Activated CD8-positive, alpha-beta memory T cell treated with anti-CD3 and anti-CD28 coated beads, Interleukin-2, amount 50 U/mL, for 24 hours (primary cell): Measurements from ENCODE around the gene NEGR1.
"Not testable (repeated sequence)": the region's sequence is repeated elsewhere in the genome, so short reads cannot be mapped to it uniquely, and the experiment has no call there.

Source experiments
- DNase-seq: peaks from one replicate; pipeline ENCODE4 v3.0.0-alpha.2; 2020; ENCODE audit errors: extremely low read depth

Gene NEGR1

DNA sequence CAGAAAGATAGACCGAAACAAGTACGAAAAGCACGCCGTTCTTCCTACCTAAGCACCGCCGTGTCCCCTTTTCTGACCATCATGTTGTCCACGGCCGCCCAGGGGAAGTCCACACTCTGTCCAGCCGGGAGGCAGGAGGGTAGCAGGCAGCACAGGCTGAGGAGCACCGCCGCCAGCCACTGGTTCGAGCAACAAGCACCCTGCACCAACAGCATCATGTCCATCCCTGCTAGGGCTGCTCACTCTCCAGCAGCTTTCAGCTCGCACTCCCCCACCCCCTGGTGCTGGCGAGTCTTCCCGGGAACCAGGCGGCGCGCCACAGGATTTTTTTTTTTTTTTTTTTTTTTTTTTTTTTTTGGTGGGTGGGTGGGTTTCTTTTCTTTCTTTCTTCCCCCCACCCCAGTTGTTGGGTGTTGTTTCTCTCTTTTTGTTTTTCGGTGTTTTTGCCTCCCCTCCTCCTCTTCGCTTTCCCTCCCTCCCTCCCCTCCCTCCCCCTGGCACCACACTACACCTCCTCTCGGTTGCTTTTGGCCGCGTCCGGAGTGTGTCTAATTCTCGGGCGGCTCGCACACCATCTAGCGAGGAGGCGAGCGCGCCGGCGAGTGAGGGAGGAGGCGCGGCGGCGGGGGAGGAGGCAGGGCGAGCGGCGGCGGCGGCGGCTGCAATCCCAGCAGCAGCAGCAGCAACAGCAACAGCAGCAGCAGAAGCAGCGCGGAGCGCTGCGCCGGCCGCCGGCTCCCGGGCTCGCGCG is at the start of gene NEGR1:
Gene NEGR1 (minus strand): TSS at position 269 of the 751 bp plus-strand sequence.
- no peak for DNase-seq

GRCh38 chr1:72326494-72326893 is 44.2 kb upstream of the NEGR1 start:
- no peak for DNase-seq

DNA sequence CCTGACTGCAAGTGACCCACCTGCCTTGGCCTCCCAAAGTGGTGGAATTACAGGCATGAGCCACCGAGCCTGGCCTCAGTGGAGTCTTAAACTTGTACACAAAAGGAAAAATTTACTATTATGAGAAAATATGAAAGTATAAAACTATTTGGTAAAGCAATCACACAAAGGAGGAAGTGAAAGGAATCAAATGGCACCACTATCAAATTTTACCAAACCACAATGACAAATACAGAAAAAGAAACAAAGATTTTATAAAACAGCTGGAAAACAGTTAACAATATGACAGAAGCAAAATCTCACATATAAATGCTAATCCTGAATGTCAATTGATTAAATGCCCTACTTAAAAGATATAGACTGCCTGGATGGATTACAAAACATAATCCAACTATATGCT is 42.1 kb upstream of the NEGR1 start:
- DNase-seq: no peak

GRCh38 chr1:72322910-72323309 is 40.6 kb upstream of the NEGR1 start:
- DNase-seq: no peak

GRCh38 chr1:72296501-72296900 is 14.2 kb upstream of the NEGR1 start:
- DNase-seq: no peak

GRCh38 chr1:72288886-72289285 is 6.5 kb upstream of the NEGR1 start:
- no peak for DNase-seq

DNA sequence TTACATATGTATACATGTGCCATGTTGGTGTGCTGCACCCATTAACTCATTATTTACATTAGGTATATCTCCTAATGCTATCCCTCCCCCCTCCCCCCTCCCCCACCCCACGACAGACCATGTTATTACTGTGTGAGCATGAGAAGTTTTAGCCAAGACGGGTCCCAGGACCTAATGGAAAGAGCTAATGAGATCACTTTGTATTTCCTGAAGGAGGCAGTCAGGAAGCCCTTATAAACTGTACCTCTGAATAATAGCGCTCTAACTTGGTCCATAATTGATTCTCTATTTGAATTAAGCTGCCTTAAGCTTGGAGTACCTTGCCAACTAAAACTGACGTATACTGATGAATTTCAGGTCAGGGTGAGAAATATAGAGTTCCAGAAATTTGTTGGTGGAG is 4.1 kb upstream of the NEGR1 start:
- no peak for DNase-seq

DNA sequence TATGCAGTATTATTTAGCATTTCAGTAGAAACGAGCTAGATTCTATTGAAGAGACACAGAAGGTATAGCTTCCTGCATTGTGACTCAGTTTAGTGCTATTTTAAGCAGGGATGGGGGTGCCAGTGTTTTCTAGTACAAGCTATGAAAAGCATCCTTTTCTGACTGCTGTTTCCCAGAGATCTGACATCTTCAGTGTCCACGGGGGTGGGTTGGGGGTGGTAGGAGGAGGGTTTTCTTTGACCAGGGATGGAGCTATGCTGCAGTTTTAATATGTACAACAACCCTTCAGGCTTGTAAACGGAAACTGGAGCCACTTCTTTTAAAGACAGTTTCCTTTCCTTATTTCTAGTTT is 2.7 kb upstream of the NEGR1 start:
- DNase-seq: no peak

DNA sequence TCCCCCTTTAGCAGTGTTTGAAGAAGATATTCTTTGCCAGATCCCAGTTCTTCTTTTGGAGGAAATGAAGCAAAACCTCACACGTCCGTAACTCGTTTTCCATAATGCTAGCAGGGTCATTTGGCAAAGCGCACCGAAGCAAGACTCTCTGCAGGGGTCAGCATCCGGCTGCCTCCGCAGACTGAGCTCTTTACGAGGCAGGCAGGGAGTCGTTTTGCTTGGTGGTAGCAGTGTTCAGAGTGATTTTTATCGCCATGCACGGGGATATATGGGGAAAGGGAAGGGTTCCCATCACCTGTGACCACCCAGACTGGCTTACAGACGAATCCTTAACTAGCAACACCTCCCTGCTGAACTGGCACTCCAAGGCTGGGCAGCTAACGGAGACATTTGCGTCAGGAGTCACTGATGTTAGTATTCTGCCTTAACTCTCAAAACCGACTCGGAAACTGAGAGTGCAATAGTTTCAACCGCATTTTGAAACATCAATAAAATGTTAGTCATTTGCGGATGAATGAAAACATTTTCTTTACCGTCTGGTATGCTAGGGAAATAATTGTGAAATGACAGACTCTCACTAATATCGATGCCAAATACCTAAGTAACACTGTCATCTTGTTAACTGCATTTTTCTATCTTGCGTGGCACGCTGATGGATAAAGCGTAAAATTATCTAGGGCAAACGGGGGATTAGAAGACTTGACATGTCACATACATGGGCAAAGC is 2.2 kb upstream of the NEGR1 start:
- no peak for DNase-seq

- DNase-seq: no peak
Measured at GRCh38 chr1:72284084-72284347, 1.7 kb upstream of the NEGR1 start.

- no peak for DNase-seq
Measured at GRCh38 chr1:72283307-72284083, 1.2 kb upstream of the NEGR1 start.

DNA sequence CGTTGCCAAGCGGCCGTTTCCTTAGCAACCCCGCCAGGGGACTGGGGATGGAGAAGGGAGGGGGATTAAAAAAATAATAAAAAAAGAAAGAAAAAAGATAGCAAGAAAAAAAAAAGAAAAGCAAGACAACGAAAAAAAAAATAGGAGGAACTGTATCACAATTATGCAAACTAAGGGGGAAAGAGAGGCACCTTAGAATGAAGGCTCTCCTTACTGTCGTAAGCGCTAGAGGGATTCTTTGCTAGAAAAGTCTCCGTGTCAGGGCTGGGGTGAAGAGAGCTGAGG is 625 bp upstream of the NEGR1 start:
- no peak for DNase-seq

DNA sequence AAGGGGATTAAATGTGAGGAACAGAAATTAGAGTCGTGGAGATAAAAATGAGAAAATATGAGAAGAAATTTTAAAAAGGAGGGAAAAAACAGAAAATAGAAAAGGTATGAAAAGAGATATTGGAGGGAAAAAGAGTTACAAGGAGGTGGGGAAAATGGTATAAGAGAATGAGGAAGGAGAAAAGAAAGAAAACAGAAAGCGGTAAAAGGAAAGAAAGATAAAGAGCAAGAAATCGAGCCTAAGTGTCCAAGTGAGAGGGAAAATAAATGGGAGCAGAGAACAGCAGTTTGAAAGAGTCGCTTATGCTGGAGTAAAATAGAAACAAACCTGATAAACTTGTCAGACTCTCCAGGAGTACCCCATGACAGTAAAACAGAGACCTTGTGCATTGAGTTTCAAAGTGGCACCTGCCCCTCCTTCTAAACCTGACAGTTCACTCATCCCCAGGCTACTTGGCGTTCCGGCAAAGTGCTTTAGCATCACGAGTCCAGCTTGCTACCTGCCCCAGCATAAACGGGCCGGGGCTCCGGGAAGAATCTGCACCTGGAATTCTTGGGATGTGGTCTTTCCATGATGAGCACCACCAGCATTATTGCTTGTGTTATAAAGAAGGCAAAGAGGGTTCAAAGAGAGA is 585 bp downstream of the NEGR1 start:
- DNase-seq: no peak

- no peak for DNase-seq
Measured at GRCh38 chr1:72281144-72281543, 1.2 kb downstream of the NEGR1 start.

DNA sequence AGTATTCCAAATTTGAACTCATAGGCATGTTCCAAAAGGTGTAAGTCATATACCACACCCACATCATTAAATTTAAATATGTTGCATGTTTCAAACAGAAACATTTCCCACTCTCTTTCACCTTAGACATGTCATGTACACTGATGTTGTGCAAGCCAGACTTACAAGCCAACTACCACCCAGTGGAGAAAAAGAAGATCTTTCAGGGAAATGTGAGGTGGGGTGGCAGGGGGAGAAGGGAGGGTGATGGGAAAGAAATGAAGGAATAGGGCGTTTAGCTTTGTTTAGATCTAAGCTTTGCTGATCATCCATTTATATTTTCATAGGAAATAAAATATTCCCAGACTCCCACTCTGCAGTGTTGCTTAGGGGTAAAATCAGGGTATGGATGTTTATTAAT is 1.6 kb downstream of the NEGR1 start:
- no peak for DNase-seq

GRCh38 chr1:72280131-72280530 is 2.2 kb downstream of the NEGR1 start:
- DNase-seq: no peak

DNA sequence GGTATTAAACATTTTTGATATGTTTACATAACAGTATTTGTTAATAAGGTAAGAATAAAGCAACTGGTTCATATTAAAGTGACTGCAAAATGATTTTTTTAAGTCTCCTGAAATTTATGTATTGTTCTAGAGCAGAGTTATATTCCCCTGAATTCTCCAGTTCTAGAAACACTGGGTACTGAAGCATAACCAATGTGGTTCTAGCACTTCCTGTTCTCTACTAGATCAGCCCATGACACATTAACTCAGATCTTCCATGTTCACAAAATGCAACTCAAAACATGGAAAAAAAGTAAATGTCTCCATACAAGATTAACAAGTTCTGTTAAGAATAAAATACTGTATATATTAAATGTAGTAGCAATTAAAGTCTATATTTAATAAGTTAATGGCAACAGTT is 3.9 kb downstream of the NEGR1 start:
- DNase-seq: no peak

GRCh38 chr1:72271555-72272085 is 10.7 kb downstream of the NEGR1 start:
- no peak for DNase-seq

DNA sequence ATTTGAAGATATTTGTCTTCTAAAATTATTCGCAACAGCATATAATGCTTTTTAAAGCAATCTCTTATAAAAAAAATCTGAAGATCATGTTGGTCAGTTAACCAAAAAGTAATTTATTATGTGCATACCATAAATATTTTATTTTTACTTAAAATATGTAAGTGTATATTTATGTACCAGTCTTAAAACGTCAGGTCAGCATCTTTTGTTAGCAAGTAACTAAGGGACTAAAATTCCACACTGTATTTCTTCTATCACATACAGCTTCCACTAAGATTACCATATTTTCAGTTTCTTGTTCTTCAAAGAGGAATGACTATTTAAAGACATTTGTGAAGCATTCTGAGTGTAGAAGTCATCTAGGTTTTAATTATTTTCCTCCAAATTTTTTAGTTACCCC is 19.6 kb downstream of the NEGR1 start:
- DNase-seq: no peak

GRCh38 chr1:72253132-72253531 is 29.2 kb downstream of the NEGR1 start:
- DNase-seq: no peak

- DNase-seq: no peak
Measured at GRCh38 chr1:72241397-72241796, 40.9 kb downstream of the NEGR1 start.

- DNase-seq: not testable (repeated sequence)
Measured at GRCh38 chr1:72235931-72236330, 46.4 kb downstream of the NEGR1 start.

- DNase-seq: no peak
Measured at GRCh38 chr1:72235062-72235461, 47.3 kb downstream of the NEGR1 start.
